ENCODE data around the gene TTLL12. TPM values are rescaled to one million over a fixed set of nuclear protein-coding genes. Genes with fewer than 3 reads are reported as not detected.

Gene TTLL12
- total RNA-seq, 2 donors from 2014 or later: 22.4 to 23.2 TPM

- ATAC-seq (ENCODE audit: insufficient number of reproducible peaks, low FRiP score, low read depth) (no peak), DNase-seq (ENCODE audit: low spot score) (no peak)
- TF ChIP-seq CTCF (IDR thresholded peaks at IDR 0.05): no peak
- H3K27me3 ChIP-seq (replicated peaks; ENCODE audit: insufficient read depth): no peaks in the 10 kb centered on the region
- H3K4me3 ChIP-seq: no peak overlapping the region
- H3K27ac ChIP-seq: no peak overlapping the region
- H3K4me1 ChIP-seq (ENCODE audit: control insufficient read depth in 1 of 2, low read depth in 2 of 2): no peaks in the 10 kb centered on the region
- H3K9me3 ChIP-seq: no peaks in the 10 kb centered on the region
- peaks cover 44% of the 10 kb centered on the region for H3K36me3 ChIP-seq
Observed at GRCh38 chr22:43176090-43176489, 10.8 kb downstream of the TTLL12 start.

DNA sequence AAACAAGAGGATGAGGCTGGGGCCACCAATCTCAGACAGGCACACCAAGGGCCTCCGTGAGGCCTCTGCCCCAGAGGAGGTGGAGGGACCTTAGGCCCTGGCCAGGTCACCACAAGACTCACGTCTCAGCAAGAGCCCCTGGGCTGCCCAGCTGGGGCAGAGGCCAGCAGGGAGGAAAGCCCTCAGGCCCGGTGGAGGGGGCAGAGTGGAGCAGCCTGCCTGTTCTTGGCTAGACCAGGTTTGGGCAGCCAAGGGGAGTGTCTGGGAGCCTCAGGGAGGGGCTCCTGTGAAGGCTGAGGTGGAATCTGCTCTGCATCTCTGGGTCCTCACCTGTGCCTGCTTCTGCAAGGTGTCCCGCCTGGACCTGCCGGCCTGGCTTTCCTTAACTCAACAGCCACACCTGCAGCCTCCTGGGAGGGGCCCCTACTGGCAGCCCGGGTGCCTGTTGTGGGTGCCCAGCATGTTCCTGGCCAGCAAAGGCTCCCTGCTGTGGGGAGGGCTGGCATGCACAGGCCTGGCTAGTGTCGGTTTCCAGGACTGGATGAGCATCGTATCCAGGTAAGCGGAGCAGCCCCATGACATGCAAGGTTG is 11.9 kb downstream of the TTLL12 start:
- Histone ChIP-seq H3K36me3 (peaks cover 50% of the 10 kb centered on the region), H3K27ac (no peak overlapping the region)

DNA sequence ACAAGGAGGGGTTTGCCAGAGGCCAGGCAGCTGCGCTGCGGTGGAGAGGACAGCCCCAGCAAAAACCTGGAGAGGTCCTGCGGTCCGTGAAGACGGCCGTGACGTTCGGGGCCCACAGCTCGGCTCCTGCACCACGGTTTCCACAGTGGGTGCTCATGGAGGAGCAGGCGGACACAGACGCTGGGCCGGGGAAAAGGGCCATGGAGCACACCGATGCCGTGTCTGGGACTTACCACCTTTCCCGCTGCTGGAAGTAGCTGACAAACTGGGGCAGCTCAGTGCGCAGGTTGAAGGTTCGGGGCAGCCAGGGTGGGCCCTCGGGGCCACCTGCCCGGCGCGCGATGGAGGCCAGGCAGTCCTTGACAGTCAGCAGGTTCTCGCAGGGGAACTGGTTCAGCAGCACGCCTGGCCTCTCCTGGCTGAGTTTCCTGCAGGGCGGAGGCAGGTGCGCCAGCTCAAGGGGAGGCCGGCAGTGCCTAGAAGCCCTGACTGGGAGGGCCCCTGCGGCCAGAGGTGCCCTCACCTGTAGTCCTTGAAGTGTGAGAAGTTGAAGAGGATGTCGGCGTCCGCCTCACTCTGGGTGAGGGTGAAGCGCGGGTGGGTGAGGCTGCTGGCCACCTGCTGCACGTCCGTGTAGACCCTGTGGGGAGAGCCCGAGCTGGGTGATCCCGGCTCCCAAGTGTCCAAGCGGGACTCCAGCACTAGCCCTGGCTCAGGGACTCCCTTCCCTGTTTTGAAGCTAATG is 12.8 kb downstream of the TTLL12 start:
- Histone ChIP-seq H3K27ac (no peak overlapping the region), H3K4me1 (ENCODE audit: control insufficient read depth in 1 of 2, low read depth in 2 of 2) (no peaks in the 10 kb centered on the region), H3K27me3 (replicated peaks; ENCODE audit: insufficient read depth) (no peaks in the 10 kb centered on the region), H3K9me3 (no peaks in the 10 kb centered on the region), H3K4me3 (no peak overlapping the region), H3K36me3 (peaks cover 44% of the 10 kb centered on the region)
- no peak for ATAC-seq (ENCODE audit: insufficient number of reproducible peaks, low FRiP score, low read depth)
- no peak for TF ChIP-seq CTCF (IDR thresholded peaks at IDR 0.05)
- no peak for DNase-seq (ENCODE audit: low spot score)

More for the DNA sequence above, 11.9 kb downstream of the TTLL12 start:
- no peaks in the 10 kb centered on the region for H3K9me3 ChIP-seq
- ATAC-seq (ENCODE audit: insufficient number of reproducible peaks, low FRiP score, low read depth) (no peak), DNase-seq (ENCODE audit: low spot score) (no peak)
- H3K4me1 ChIP-seq (ENCODE audit: control insufficient read depth in 1 of 2, low read depth in 2 of 2): no peaks in the 10 kb centered on the region
- no peaks in the 10 kb centered on the region for H3K27me3 ChIP-seq (replicated peaks; ENCODE audit: insufficient read depth)
- no peak for TF ChIP-seq CTCF (IDR thresholded peaks at IDR 0.05)
- H3K4me3 ChIP-seq: no peak overlapping the region

DNA sequence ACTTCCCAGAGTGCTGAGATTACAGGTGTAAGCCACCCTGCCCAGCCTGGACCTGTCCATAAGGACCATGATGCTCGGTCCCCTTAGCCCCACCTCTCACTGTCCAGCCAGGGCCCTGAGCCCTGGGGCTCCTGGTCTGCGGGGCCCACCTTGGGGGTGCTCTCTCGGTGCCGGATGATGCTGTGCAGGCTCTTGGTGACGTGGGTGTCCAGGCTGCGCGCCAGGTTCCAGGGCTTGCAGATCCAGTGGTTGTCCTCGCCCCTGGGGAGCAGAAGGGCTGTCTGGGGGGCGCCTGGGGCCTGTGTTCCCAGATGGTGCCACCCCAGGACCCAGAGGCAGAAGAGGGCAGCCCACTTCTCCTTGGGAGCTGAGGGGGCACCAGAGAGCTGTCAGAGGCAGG is 13.4 kb downstream of the TTLL12 start:
- Histone ChIP-seq H3K4me3 (no peak overlapping the region), H3K36me3 (peaks cover 39% of the 10 kb centered on the region), H3K27ac (no peak overlapping the region), H3K9me3 (no peaks in the 10 kb centered on the region), H3K27me3 (replicated peaks; ENCODE audit: insufficient read depth) (no peaks in the 10 kb centered on the region), H3K4me1 (ENCODE audit: control insufficient read depth in 1 of 2, low read depth in 2 of 2) (no peaks in the 10 kb centered on the region)
- no peak for TF ChIP-seq CTCF (IDR thresholded peaks at IDR 0.05)
- ATAC-seq (ENCODE audit: insufficient number of reproducible peaks, low FRiP score, low read depth): no peak
- no peak for DNase-seq (ENCODE audit: low spot score)

DNA sequence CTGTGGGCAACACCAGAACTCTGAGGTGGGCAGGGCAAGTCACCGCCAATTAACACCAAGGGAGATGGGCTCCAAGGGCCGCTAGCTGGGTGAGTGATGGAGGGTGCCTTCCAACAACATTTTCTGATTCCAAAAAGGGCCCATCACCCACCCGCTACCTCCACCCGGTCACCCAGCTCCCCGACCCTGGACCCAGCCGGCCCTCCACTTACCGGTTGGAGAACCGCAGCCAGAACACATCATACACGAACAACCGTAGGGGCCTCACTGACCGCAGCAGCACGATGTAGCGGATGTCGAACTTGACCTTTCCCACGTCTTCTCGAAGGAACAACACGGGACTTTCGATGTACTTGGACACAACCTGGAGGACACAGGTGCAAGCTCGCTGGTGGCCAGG is 14.7 kb downstream of the TTLL12 start:
- Histone ChIP-seq H3K4me1 (ENCODE audit: control insufficient read depth in 1 of 2, low read depth in 2 of 2) (no peaks in the 10 kb centered on the region), H3K27ac (no peak overlapping the region), H3K9me3 (no peaks in the 10 kb centered on the region), H3K36me3 (peaks cover 46% of the 10 kb centered on the region), H3K27me3 (replicated peaks; ENCODE audit: insufficient read depth) (no peaks in the 10 kb centered on the region), H3K4me3 (no peak overlapping the region)
- no peak for ATAC-seq (ENCODE audit: insufficient number of reproducible peaks, low FRiP score, low read depth)
- no peak for TF ChIP-seq CTCF (IDR thresholded peaks at IDR 0.05)
- DNase-seq (ENCODE audit: low spot score): no peak

Measured in thoracic aorta (tissue), 2 donors.